GM18508 (cell line): ENCODE results near the gene UQCR11.

Source experiments
- ATAC-seq: cut with Tn5 transposase; IDR thresholded peaks from one replicate; pipeline ENCODE4 v1.9.1; 2021; ENCODE audit warnings: moderate number of reproducible peaks; ENCODE audit not compliant: insufficient read depth, unreplicated experiment

Gene UQCR11

DNA sequence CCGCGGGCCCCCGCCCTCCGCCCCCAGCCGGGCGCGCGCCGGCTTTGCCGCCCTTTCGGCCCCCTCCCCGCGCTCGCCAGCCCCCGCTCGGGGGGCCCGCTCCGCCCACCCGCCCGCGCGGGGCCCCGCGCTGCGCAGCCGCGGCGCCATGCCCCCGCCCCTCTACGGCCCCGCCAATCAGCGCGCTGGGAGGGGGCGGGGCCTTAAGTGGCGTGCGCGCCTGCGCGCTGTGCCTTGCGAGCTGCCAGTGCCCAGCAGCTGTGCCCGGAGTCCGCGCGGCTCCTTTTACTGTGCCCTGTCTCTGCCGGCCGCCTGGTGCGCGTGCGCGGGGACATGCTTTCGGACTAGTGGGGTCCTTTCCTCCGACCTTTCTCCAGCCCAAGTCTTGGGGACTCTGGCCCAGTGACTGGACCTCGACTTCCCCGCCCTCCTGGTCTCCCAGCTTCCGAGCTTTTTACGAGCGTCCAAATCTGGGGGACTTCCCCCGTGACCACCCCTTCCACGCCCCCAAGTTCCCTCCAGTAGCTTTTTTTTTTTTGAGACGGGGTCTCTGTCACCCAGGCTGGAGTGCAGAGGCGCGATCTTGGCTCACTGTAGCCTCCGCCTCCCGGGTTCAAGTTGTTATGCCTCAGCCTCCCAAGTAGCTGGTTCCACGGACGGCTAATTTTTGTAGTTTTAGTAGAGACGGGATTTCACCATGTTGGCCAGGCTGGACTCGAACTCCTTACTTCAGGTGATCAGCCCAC, 12.3 kb downstream of the UQCR11 start, which contains the start of gene MBD3:
MBD3 (minus strand) TSS at position 111 of the 746 bp plus-strand sequence. CDS start 234 bp downstream, outside the sequence.
- ATAC-seq, result no peak

DNA sequence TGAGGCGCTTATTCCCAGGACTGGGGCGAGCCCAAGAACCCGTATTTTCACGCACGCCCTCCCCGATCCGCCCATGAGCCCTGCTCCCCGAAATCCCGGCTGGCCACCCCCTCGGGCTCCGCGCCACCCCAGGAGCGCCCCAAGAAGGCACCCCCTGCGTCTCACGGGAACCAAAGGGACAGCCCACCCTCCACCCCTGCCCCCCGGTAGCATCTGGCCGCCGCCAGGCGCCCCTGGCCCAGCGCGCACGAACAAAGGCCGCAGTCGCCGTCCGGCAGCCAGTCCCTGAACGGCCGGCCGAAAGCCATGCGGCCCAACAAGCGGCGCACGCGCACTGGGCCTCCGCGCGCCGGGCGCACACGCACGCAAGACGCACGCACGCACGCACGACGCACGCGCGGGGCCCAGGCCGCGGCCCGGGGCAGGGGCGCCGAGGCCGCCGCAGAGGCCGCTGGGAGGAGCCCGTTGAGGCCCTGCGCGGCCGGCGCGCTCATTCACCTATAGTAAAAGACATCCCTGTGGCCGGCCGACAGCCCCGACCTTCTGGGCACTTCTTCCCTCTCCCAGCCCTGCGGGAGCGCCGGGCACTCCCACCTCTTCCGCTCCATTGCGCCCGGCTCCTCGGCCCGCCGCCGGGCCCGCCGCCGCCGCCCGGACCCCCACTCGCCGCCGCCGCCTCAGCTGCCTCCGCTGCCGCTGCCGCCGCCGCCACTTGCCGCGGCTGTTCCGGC, 13.1 kb downstream of the UQCR11 start:
- ATAC-seq, result no peak

DNA sequence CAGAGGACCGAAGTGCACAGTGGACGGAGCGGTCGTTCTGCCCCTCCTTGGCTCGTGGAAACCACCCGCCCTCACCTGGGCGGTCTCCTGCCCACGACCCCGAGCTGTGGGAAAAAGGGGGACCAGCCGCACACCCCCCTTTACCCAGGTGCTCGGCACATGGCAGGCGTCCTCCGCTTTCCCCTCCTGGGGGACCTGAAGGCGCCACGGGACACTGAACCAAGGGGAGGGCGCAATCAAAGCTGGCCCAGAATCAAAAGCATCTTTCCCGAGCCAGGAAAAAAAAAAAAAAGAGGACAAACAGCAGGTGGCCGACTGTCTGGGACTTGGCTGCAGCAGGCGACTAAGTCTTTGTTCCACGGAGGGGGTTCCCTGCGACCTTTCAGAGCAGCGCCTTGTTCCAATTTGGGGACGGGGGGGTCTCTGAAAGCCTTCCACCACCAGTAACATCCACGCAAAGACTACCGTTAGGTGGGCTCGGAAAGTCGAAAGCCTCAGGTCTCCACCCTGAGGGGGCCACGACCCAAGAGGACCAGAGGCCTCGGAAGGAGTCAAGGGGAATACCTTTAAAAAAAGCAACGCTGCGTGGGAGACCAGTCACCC, 13.7 kb downstream of the UQCR11 start:
- ATAC-seq, result no peak

DNA sequence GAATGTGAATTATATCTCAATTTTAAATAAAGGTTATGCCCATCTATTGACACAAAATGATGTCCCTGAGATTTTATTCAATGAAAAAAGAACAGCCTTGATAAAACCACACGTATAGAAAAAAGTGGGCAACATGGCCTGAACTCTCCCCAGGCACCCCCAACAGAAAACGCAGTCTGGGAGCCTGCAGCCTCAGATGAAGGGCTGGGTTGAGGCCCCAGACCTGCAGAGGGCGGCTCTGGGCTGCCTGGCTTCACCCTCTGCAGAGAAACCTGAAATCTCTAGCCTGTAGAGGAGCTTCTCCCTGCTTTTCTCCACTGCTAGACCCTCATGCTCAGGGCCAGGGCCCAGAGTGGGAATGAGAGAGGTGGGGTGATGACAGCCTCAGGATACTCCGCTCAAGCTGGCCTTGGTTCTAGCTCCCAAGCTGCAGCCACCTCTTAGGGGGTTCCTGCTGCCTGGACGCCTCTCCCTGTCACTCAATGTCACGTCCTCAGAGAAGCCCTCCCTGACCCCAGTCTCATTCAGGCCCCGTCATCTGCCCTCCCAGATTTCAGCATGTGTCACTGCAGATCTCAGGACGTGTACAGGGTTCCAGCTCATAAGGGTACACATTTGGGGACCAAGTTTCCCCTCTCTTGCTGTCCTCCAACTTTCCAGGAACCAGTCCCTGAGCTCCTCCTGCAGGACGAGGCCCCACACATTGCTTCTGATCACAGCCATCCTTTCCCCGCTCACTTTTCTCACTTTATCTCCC, 14.4 kb downstream of the UQCR11 start:
- ATAC-seq, result no peak

DNA sequence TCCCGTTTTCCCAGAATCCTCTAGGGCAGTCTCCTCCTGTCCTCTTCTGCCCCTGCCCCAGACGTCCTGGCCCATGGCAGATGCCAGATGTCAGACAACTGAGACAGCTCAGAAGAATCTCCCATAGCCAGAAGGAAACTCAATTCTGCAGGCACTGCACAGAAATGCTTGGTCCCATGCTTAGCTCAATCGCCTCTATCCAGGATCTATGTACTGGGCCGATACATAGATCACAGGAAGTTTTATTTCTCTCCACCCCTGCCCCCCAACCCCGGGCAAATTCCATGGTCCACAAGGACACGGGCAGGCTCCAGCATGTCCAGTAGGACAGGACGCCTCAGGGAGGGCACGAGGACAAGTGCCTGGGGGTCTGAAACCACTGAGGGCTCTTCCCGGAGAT, 17.4 kb downstream of the UQCR11 start:
- no peak for ATAC-seq

DNA sequence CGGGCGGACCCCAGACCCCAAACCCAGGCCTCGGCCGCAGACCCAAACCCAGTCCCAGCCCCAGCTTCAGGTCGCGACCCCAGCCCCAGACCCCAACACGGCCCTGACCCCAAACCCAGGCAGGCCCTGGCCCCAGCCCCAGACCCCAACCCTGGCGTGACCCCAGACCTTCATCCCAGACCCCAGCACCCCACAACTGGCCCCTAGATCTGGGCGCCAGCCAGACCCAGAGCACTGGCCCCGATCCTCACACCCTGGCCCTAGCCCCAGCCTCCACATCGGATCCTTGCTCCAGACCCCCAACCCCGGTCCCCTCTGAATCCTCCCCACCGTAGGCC, 20.1 kb downstream of the UQCR11 start:
- ATAC-seq, result no peak

DNA sequence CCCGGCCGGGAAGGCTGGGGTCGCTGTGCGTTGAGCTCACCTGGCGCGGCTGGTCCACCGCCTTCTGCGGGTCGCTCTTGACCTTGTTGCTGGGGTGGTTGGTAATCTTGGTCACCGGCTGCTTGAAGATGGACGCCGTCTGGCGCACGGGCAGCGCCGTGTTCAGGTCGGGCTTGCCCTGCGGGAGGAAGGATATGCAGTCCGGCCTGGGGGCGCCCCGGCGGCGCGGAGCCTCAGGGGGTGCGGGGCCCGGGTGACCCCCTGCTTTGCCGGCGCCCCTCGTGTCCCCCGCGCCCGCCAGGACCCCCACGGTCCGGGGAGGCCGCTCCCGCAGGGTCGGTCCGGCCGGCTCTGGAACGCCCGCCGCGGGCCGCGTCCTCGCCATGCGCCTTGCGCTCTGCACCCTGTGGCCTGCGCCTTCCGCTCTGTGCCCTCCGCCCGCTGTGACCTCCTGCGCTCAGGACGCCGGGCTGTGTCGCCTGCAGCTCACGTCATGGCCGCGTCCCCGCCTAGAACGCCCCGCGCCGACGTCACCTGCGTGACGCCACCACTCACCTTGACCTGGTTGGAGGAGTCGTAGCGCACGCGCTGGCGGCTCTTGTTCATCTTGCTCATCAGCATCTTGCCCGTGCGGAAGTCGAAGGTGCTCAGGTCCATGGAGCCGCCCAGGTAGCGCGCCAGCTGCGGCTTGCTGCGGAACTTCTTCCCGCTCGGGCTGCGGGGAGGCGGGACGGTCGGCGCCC, 20.6 kb downstream of the UQCR11 start:
- ATAC-seq, result no peak

DNA sequence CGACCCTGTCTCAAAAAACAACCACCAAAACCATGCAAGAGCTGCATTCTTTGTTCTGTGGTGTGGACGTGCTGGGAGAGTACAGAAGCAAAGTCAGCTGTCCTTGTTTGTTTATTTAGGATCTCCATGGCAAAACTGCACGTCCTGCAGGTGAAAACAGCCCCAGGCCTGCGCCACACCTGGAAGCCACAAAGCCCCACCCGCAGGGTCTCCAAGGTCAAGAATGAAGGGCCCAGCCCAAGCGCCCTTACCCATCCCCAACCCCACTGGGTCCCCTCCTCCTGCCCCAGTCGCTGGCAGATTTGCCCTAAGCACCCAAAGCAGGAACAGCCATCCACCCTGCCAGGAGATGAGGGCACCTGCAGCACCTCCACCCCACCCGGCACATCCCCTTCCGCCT, 23.1 kb downstream of the UQCR11 start:
- ATAC-seq, result no peak

DNA sequence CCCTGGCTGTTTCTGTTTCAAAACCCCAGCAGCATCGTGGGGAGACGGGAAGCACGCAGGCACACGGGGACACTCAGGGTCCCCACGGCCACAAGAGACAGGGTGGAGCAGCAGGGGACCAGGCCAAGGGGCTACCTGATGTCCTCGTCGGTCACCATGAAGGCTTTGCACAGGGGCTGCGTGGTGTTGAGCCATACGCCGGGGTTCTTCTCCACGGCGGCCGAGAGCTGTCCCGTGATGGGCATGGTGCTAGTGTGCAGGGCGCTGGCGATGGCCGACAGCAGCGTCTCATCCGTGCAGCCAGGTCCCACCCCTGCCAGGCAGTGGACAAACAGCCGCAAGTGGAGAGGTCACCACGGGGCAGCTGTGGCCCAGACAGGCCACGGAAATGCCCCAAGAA, 24.3 kb downstream of the UQCR11 start:
- no peak for ATAC-seq

DNA sequence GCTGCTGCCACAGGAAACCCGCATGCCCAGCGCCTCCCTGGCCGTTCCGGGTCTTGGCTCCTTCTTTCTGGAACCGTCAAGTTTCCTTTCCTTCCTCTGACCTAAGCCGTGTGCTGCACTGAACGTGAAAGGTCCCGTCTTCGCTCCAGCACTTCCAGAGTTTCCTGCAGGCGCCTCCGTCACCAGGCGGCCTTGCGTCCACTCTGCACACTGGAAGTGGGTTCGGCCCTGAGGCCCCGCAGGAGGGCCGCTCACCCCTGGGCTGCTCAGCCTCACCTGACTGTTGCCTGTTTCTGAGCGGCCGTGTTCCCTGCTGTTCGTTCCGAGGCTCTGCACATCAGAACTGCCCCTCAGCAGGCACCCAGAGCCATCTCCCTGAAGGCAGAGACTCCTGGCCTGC, 24.9 kb downstream of the UQCR11 start:
- ATAC-seq, result no peak

DNA sequence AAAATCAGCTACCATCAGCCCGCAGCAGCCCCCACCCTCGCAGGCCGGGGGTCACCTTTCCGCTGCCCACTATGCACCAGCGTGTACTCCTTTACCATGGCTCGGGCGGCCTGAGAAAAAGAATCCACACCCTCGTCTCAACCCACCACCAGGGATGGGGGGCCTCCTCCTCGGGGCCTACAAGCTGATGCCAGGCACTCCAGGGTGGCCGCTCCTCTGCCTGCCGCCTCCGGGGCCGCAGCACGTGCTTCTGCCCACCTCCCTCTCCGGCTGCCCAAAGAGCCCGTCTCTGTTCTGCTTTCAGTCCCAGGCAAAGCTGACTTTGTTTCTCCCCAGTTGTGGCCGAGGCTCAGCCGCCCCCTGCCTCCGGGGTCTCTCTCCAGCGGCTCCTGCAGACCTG, 26.0 kb downstream of the UQCR11 start:
- no peak for ATAC-seq

DNA sequence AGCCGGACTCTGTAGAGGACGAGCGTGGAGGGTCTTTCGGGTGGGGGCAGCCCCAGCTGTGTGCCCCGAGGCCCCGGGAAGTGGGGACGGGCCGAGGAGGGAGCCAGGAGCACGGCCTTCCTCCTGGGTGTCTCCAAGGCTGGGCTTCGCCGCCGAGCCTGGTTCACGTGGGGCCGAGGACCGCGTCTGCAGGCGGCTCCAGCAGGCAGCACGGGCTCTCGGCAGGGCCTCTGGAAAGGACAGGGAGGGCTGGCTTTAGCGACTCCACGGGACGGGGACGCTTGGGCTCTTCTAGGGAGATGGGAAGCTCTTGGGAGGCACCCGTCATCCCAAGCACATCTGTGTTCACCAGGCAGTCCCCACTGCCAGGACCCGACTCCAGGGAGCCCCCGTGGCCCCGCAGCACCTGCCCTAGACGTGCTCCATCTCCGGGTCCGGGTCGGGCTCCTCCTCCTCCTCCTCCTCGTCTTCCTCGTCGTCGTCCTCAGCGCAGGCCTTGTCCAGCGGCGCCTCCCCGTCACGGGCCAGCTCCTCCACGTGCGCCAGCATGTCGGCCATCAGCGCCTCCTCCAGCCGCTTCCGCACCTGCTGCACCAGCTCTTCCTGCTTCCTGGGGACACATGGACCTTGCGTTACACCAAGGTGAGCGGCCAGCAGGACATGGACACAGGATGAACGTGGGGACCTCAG, 27.2 kb downstream of the UQCR11 start:
- no peak for ATAC-seq

DNA sequence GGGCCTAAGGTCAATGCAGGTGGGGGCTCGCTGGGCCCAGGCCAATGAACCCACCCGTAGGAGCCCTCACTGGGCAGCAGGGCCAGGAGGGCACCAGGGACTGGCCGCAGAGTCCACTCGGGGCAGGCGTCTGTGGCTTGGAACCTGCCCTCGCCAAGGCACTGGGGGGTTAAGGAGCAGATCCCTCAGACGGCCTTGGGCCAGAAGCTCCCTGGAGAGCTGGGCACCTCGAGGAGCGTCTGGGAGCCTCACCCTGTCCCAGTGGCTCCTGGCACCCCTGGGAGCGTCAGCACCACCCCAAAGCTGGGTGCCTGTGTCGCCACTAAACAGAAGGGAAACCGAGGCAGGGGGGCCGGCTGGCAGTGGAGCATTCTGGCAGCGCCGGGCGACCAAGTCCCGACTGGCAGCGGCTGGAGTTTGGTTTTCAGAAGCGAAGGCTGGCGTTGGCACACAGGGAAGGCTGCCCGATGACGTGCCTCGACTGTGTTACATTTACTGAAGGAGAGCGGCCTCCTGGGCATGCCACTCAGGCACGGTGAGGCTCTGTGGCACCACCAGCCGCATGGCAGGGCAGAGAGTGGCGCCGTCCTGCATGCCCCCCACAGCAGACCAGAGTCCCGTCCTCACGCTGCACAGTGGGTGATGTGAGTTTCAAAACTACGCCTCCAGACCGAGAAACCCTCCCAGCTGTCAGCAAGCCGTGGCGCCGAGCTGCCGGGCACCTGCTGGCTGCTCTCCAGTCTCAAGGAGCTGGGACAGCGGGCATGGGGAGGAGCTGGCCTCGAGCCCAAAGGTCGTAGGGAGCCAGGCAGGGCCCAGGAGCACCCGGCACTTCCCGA, 28.0 kb downstream of the UQCR11 start:
- ATAC-seq, result no peak

DNA sequence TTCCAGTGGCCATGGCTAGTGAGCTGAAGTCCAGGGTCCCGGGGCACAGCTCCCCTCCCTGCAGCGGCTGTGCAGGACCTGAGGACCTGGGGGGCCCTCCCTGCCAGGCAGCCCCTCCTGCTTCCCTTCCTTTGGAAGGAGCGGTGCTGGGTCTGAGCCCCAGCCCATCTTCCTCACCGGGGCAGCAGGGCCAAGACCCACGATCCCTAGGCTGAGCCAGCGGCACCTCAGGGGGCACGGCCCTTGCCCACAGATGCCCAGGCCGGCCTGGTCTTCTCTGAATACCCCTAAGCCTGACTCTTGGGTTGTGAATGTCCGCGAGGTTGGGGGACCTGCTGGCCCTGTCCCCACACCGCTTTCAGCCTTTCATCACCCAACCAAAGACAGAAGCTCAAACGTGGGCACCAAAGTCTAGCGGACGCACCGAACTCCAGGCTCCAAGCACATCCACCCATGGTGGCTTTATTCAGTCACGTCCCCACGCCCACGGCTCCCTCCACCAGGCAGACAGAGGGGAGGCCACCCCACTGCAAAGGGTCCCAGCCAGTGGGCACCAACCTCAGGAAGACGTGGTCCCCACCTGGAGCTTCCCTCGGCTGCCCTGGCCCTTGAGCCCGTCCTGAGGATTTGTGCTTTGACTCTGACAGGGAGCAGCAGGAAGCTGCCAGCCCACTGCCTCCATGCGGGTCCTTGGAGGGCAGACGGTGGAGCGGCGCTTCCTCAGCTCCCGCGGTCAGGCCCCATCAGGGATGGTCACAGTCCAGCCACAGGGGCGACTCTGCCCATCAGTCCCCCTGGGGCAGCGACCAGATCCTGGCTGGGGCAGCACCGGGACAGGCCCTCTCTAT, 28.8 kb downstream of the UQCR11 start:
- ATAC-seq, result no peak

DNA sequence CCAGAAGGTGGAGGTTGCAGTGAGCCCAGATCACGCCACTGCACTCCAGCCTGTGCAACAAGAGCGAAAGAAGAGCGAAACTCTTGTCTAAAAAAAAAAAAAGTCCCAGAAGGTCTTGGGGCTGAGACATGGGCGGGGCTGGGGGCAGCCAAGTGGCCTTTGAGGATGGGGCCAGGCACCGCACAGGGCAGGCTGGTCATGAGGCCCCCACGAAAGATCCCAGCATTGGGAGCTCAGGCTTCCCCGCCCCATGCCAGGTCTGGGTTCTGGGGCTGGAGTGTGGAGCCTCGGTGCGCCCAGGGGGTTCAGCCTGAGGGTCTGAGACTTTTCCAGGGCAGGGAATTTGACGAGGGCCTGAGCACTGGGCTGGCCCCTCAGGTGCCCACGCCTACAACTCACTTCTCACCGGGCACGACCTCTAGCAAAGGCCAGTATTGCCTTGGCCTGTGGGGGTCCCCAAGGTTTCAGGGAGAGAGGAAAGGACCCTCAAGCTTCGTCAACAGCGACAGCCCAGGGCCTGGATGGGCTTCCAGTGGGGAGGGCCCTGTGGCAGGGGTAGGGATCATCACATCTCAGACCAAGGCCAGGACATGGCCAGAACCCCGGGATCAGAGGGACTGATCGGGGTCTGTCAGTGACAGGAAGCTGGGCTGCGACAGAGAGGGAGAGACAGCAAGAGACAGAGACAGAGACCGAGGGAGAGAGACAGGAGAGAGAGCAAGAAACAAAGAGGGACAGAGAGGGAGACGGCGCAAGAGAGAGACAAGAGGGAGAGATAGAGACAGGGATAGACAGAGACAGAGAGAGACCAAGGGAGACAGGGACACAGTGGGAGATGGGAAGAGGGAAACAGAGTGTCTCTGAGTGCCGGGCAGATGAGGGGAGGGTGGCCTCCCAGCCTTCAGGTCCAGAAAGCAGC, 29.7 kb downstream of the UQCR11 start:
- ATAC-seq, result no peak

DNA sequence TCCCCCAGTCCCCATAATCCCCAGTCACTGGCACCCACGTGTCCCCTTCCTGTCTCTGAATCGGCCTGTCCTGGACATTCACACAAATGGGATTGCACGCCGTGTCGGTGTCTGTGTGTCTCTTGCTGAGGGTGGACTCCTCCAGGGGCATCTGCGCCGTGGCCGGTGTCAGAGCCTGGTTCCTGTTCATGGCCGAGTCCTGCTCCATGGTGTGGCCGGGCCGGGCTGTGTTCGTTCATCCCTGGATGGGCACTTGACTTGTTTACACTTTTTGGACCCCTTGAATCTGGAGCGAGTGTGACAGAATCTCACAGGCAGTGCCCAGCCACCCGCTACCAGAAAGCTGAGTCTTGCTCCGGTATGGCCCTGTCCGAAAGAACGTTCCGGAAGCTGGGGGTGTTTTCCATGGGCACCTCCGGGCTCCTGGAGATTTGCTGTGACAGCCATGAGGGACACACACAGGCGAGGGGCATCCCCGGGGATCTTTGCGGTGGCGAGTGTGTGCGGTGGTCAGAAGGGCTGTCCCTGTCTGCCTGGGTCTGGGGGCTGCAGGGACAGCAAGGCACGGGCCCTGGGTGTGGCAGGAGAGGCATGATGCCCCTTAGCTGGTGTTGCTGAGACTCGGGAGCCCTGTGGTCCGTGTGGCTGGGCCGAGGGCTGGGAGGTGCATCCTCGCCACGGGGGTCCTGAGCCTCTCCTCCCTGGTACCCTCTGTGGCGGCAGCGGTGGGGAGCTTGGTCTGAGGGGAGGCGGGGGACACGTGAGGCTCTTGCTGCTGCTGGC, 30.7 kb downstream of the UQCR11 start:
- no peak for ATAC-seq
